Hematopoietic multipotent progenitor cell treated with erythropoietin and hydrocortisone succinate and interleukin-3 and kit ligand, for 6 days (in vitro differentiated cells): ENCODE results near the gene EEIG1.
A peak's percentile ranks its signal among the peaks of the same experiment; 100 is the strongest.

Source experiments
- DNase-seq: peaks from one replicate; pipeline ENCODE4 v3.0.0-alpha.2; 2015

The EEIG1 gene

GRCh38 chr9:127974001-127974768, 6.6 kb downstream of the EEIG1 start:
- DNase-seq = no peak

DNA sequence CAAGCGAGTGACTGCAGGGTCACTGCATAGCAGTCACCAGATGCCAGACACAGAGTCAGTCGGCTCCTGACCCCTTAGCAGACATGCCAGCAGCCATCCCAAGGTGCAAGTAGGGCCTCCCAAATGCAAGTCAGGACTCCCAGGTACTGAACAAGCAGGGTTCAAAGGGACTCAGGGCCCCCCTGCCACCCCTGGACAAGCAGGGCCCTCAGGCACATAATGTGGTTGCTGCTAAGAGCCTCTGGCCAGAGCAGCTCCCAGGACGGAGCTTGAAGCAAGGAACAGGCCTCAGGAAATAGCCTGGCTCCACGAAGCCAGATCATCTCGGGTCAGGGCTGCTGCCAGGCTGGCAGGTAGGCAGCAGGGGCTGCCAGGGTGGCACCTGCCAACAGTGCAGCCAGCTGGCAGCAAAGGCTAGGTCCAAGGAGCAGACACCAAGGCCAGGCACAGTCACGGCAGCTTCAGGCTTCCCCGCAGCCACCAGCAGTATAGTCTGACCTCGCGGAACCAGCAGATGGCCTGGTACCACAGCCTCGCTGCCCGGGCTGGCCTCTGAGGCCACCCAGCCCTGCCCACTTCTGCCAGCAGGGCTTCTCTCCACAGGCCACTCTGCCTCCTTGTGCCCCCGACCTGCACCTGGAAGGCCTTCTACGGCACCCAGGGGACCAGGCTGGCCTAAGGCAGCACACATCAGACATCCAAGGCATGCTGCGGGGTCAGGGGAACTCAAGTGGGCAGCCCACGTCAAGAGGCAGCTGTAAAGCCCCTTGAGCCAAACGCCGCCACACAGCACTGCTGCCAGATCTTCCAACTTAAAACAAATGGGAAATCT, 7.4 kb downstream of the EEIG1 start:
- DNase-seq = no peak

- no peak for DNase-seq
These were observed 8.4 kb downstream of the EEIG1 start for GRCh38 chr9:127972236-127972871.

- peak; percentile 45 for DNase-seq
These were observed 9.2 kb downstream of the EEIG1 start for GRCh38 chr9:127971357-127972235.

GRCh38 chr9:127970401-127971313, 10.1 kb downstream of the EEIG1 start:
- DNase-seq = no peak

DNA sequence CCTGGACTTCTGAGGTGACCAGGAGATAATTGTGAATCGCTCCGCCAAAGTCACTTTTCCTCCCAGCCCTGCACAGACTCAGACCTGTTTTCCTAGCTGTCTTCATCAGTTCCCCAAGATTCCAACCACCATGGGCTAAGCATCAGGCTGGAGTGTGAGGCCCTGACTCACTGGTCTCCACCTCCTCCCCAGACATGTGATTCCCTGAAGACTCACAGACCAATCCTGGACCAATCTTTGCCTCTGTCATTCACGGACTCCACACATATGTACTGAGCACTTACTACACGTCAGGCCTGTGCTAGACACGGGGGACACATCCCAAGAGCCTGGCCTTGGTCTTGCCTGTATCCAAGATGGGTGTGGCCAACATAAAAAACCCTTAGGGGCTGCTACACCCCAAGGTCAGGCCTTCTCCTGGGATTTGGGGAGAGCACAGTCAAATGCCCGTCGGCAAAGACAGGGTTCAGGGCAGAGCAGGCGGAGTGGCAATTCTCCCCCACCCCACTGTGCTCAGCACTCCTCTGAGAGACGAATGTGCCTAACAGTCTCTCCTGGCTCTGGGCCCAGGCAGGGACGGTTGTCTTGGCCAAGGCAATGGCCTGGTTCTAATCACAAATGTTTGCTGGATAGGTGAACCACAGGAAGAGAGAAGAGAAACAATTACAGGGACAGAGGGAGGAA, 11.9 kb downstream of the EEIG1 start:
- peak; percentile 44 for DNase-seq

- DNase-seq = no peak
These were observed 12.7 kb downstream of the EEIG1 start for GRCh38 chr9:127968042-127968441.

DNA sequence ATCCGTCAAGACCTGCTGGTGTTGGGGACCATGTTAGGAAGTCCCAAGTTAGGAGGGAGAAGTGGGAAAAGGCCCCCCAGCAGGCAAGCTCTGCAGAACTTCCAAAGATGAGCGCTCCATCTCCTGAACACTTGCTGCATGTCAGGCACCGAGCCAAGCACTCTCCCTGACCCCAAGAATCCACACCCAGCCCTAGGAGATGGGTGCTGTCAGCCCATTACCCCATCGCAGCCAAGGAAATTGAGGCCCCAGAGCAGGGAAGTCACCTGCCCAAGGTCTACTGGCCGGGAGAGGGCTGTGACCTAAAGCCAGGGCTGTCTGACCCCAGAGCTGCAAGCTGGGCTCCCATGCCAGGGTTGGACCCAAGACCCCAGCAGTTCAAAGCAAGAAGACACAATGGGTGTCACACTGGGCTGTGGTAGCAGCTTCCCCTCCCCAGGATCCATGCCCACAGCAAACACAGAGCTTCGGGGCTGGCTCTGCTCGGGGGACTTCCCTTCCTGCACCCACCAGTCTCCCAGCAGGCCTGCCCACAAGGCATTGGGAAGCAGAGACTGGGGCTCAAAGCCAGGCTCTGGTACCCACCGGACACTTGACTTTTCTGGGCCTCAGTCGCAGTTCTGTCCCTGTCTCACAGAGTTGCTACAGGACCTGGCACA, 13.5 kb downstream of the EEIG1 start:
- DNase-seq = no peak

DNA sequence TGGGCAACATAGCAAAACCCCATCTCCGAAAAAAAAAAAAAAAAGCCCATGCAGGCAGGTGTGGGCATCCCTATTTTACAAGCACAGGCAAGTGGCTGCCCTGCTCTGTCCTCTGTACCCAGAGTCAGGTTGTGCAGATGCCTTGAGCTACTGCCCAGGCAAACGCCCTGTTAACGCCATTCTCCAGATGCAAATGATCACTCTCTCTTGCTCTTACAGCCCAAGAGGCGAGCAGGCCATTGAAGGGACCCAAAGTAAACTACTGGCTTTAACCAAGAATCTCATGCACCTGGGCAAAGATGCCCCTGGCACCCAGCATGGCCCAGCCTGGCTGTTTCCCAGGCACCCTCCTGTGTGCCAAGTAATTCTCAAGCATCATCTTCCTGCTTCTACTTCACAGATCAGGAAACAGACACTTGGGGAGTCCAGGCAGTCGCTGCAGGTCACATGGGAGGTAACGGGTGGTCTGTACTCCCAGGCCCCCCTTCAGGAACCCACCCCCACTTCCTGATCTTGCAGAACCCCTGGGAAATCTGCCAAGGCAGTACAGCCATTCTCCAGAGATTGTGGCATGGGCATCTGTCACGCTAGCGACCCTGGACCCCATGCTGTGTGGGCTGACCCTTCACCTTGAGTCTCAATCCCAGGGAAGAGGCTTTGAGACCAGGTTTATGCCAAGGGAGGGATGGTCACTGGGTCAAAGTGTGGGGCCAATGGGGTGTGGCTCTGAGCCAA, 14.2 kb downstream of the EEIG1 start:
- DNase-seq = no peak

DNA sequence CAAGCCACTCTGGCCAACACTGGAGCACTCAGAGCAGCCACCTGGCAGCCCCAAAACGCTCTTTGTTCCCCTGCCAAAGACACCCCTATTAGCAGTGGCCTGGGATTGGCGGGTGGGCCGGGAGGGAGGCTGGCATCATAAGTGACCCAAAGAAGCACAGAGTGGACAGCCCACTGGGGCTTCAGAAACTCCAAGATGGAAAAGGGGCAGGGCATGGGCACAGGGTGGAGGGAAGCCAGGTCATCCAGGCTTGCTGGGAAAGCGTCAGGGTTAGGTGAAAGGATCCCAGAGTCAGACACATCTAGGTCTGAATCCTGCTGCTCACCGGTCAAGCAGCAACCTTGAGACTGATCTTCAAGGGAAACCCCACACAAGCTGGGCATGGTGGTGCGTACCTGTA, 14.8 kb downstream of the EEIG1 start:
- DNase-seq = no peak

DNA sequence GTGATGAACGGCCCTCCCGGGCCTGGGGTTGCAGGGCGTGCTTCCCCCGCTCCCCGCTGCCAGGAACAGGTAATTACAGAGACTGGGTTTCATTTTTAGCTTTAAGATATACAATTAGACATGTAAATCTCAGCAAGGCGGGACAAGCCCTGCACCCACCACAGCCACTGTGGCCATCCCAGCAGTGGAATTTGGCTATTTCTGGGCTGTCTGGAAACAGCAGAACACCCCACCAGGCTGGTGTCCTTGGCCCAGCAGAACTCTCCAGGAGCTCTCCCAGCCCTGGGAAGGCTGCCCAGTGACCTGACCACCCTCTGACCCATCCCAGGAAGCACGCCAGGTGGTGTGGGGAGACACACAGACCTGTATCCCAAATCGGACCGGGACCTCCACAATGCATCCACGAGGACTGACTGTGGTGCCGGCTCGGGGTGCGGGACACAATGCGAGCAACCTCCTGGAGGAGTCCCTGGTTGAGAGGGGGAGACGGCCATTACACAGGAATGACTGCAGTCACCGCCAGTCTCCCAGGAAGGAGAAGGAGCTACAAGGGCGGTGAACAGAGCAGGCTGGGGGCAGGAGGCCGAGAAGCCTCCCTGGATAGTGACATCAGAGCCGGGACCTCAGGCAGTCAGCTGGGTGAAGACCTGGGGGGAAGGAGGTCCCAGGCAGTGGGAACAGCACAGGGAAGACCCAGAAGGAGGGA, 17.3 kb downstream of the EEIG1 start:
- no peak for DNase-seq

DNA sequence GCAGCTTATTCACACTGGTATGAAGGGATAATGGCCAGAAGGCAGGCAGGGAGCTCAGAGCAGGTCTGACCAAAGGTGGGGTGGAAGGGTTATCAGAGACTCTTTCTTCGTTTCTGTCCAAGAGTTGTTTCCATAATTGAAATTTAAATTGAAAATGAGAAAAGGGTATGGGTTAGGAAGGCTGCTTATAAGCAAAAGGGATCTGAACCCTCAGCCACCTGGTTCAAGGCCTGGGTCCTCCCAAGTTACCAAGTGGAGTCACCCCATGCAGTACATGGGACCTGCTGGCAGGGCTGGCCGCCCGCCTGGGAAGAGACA, 17.8 kb downstream of the EEIG1 start:
- no peak for DNase-seq

DNA sequence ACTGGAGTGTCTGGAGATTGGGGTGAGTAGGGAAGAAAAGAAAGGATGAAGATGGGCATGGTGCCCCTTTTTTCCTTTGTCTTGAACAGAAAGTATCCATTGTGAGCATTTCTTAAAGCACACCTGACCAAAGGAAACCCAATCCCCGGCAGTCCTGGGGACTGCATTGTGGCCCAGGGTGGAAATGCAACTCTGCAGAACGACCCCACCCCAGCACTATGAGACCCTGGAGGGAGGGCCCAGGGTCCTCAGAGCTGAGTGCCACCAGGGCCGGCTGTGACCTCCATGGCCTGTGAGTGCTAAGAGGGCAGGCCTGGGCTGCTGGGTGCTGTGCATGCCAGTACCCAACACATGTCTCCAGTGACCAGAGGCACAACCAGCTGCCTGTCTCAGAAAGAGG, 18.5 kb downstream of the EEIG1 start:
- no peak for DNase-seq

DNA sequence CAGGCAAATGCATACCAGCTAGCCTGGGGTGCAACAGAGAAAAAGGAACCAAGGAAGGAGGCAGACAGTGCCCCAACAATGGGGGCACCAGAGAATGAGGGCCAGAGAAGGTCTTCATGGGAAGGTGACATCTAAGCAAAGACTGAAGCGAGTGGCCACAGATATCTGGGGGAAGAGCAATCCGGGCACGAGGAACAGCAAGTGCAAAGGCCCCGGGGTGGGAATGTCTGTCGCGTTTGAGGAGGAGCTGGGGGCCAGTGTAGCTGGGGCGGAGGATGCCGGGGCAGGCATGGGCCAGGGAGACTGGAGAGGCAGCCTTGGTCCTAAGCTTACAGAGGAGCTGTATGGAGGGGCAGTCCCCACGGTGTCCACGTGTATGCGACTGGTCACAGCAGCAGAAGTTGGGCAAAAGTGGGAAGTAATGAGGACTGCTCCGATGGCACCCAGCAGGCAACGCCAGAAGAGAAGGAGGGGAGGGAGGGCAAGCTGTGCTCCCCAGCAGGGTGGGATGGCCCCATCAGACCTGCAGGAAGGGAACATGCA, 19.1 kb downstream of the EEIG1 start:
- no peak for DNase-seq

GRCh38 chr9:127961155-127961490, 19.7 kb downstream of the EEIG1 start:
- DNase-seq = no peak

GRCh38 chr9:127960410-127961154, 20.2 kb downstream of the EEIG1 start:
- no peak for DNase-seq

DNA sequence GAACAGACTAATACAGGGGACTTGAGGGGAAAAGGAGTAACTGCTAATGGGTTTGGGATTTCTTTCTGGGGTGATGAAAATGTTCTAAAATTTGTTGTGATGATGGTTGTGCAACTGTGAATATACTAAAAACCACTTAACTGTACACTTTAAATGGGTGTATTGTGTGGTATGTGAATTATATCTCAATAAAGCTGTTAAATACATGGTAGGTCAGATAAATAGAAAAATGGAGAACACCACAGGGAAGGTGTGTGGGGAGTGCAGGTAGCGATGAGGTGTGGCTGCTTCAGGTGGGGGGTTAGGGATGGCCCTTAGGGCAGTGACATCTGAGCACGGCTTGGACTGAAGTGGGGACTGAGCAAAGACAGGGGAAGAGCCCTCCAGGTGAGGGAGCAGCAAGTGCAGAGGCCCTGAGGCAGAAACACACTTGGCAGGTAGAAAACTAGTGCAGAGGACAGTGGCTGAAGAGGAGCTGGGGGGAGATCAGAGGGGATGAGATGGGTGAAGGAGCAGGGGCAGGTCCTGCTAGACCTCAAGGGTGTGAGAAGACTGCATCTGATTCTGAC, 20.9 kb downstream of the EEIG1 start:
- DNase-seq = no peak

GRCh38 chr9:127959398-127959797, 21.4 kb downstream of the EEIG1 start:
- DNase-seq = no peak
